Vagina (tissue), 2 donors: ENCODE results near the gene DGCR2. TPM values are rescaled to one million over a fixed set of nuclear protein-coding genes. Genes with fewer than 3 reads are reported as not detected.
"Not testable (repeated sequence)": the region's sequence is repeated elsewhere in the genome, so short reads cannot be mapped to it uniquely, and the experiment has no call there.

Source experiments
- DNase-seq, 2 donors: peaks; one replicate each; pipeline ENCODE4 v3.0.0-alpha.2; 2017; ENCODE audit errors: extremely low spot score in 2 of 2
- H3K27ac ChIP-seq: fragments of 200-600 bp; sonication (generic); one replicate; pipeline ENCODE4 v1.5.1; 2019
- H3K27me3 ChIP-seq: fragments of 200-600 bp; sonication (generic); one replicate; pipeline ENCODE4 v1.5.1; 2019
- H3K36me3 ChIP-seq, 2 donors: fragments of 200-600 bp; sonication (generic); one replicate each; pipeline ENCODE4 v1.5.1; 2017 to 2019
- H3K4me1 ChIP-seq: fragments of 200-600 bp; sonication (generic); one replicate; pipeline ENCODE4 v1.5.1; 2019
- H3K4me3 ChIP-seq, 2 donors: fragments of 200-600 bp; sonication (generic); 1 replicate in 1 of 2; 2 replicates in 1 of 2; pipeline ENCODE4 v1.5.1; 2016 to 2019
- H3K9me3 ChIP-seq: fragments of 200-600 bp; sonication (generic); one replicate; pipeline ENCODE4 v1.5.1; 2019
- CTCF ChIP-seq, 3 experiments: fragments of 450-650 bp in 2 of 3; fragments of 200-600 bp in 1 of 3; sonication (generic) in 1 of 3; IDR thresholded peaks; one replicate each; pipeline ENCODE4 v1.5.1; 2017 to 2019; ENCODE audit warnings: antibody characterized with exemption in 3 of 3, mild to moderate bottlenecking in 2 of 3, moderate library complexity in 2 of 3
- POLR2A ChIP-seq, 2 donors: fragments of 450-650 bp; IDR thresholded peaks; one replicate each; pipeline ENCODE4 v1.6.1; 2017; ENCODE audit warnings: antibody characterized with exemption in 2 of 2, mild to moderate bottlenecking in 2 of 2, moderate library complexity in 2 of 2
- POLR2AphosphoS5 ChIP-seq, 2 donors: sonication (generic); formaldehyde crosslinking; IDR thresholded peaks; one replicate each; pipeline ENCODE4 v1.9.0; 2017; ENCODE audit warnings: antibody characterized with exemption in 2 of 2, mild to moderate bottlenecking in 2 of 2, low read depth in 1 of 2; ENCODE audit not compliant: insufficient read depth in 1 of 2
- intact Hi-C: fragments of 100-400 bp; cut with DNase I; formaldehyde crosslinking; loops from one replicate; pipeline ENCODE4 v1.15.1; 2023
- total RNA-seq: library from RNA; depleted of rRNA; stranded (reverse); fragments of >200 nt; gene quantifications from one replicate; pipeline ENCODE4 v1.2.3, GENCODE V29; 2016

DGCR2 gene
- total RNA-seq, 1 donor from 2014 or later, result 66.3 TPM

GRCh38 chr22:19003508-19003907 lies 118.7 kb downstream of the DGCR2 start:
- H3K36me3 ChIP-seq, result no peaks in the 10 kb centered on the region
- H3K4me1 ChIP-seq, result no peaks in the 10 kb centered on the region
- no peaks in the 10 kb centered on the region for H3K9me3 ChIP-seq
- H3K27ac ChIP-seq, result no peak overlapping the region
- DNase-seq, result no peak
- no peak overlapping the region for H3K4me3 ChIP-seq
- H3K27me3 ChIP-seq, result no peaks in the 10 kb centered on the region
- TF ChIP-seq POLR2AphosphoS5 (IDR thresholded peaks at IDR 0.05; ENCODE audit: insufficient read depth in 1 of 2, low read depth in 1 of 2) (no peak), CTCF (IDR thresholded peaks at IDR 0.05) (no peak), POLR2A (IDR thresholded peaks at IDR 0.05) (no peak)
- intact Hi-C loops, result no loop called here

GRCh38 chr22:19002684-19003038 lies 119.6 kb downstream of the DGCR2 start:
- Histone ChIP-seq H3K36me3 (no peaks in the 10 kb centered on the region), H3K27me3 (no peaks in the 10 kb centered on the region), H3K9me3 (no peaks in the 10 kb centered on the region), H3K4me3 (no peak overlapping the region), H3K4me1 (no peaks in the 10 kb centered on the region), H3K27ac (no peak overlapping the region)
- DNase-seq, result no peak
- intact Hi-C loops, result no loop called here
- TF ChIP-seq CTCF (IDR thresholded peaks at IDR 0.05) (no peak), POLR2A (IDR thresholded peaks at IDR 0.05) (no peak), POLR2AphosphoS5 (IDR thresholded peaks at IDR 0.05; ENCODE audit: insufficient read depth in 1 of 2, low read depth in 1 of 2) (no peak)

- Histone ChIP-seq H3K27me3 (no peaks in the 10 kb centered on the region), H3K4me1 (no peaks in the 10 kb centered on the region), H3K36me3 (no peaks in the 10 kb centered on the region), H3K4me3 (no peak overlapping the region), H3K9me3 (no peaks in the 10 kb centered on the region), H3K27ac (no peak overlapping the region)
- TF ChIP-seq POLR2A (IDR thresholded peaks at IDR 0.05), result no peak
- no peak for TF ChIP-seq CTCF (IDR thresholded peaks at IDR 0.05)
- no peak for TF ChIP-seq POLR2AphosphoS5 (IDR thresholded peaks at IDR 0.05; ENCODE audit: insufficient read depth in 1 of 2, low read depth in 1 of 2)
- intact Hi-C loops, result no loop called here
- no peak for DNase-seq
Observed at GRCh38 chr22:19001204-19001603, 121.0 kb downstream of the DGCR2 start.

- H3K4me3 ChIP-seq, H3K9me3 ChIP-seq, intact Hi-C loops, H3K36me3 ChIP-seq, H3K27me3 ChIP-seq, H3K4me1 ChIP-seq, DNase-seq, H3K27ac ChIP-seq: not testable (repeated sequence)
Observed at GRCh38 chr22:19000106-19000505, 122.1 kb downstream of the DGCR2 start.

GRCh38 chr22:18999416-18999815 lies 122.8 kb downstream of the DGCR2 start:
- no peak overlapping the region for H3K27ac ChIP-seq
- H3K36me3 ChIP-seq, result no peaks in the 10 kb centered on the region
- no peak overlapping the region for H3K4me3 ChIP-seq
- H3K4me1 ChIP-seq, result no peaks in the 10 kb centered on the region
- H3K27me3 ChIP-seq, result no peaks in the 10 kb centered on the region
- no peak for DNase-seq
- TF ChIP-seq POLR2A (IDR thresholded peaks at IDR 0.05), result no peak
- no peak for TF ChIP-seq POLR2AphosphoS5 (IDR thresholded peaks at IDR 0.05; ENCODE audit: insufficient read depth in 1 of 2, low read depth in 1 of 2)
- TF ChIP-seq CTCF (IDR thresholded peaks at IDR 0.05), result no peak
- no peaks in the 10 kb centered on the region for H3K9me3 ChIP-seq
- intact Hi-C loops, result no loop called here

- TF ChIP-seq POLR2A (IDR thresholded peaks at IDR 0.05) (no peak), CTCF (IDR thresholded peaks at IDR 0.05) (no peak), POLR2AphosphoS5 (IDR thresholded peaks at IDR 0.05; ENCODE audit: insufficient read depth in 1 of 2, low read depth in 1 of 2) (no peak)
- DNase-seq, result no peak
- H3K36me3 ChIP-seq, result no peaks in the 10 kb centered on the region
- no peak overlapping the region for H3K27ac ChIP-seq
- H3K9me3 ChIP-seq, result no peaks in the 10 kb centered on the region
- H3K4me1 ChIP-seq, result no peaks in the 10 kb centered on the region
- H3K27me3 ChIP-seq, result no peaks in the 10 kb centered on the region
- intact Hi-C loops, result no loop called here
- H3K4me3 ChIP-seq, result no peak overlapping the region
Observed at GRCh38 chr22:18999008-18999407, 123.2 kb downstream of the DGCR2 start.
